Smooth muscle cell (in vitro differentiated cells): ENCODE measurements around the gene PRAMEF18. TPM values are rescaled to one million over a fixed set of nuclear protein-coding genes. Genes with fewer than 3 reads are reported as not detected.
"Not testable (repeated sequence)": the region's sequence is repeated elsewhere in the genome, so short reads cannot be mapped to it uniquely, and the experiment has no call there.

Source experiments
- DNase-seq: peaks from one replicate; lab custom pipeline; 2025; ENCODE audit not compliant: unreplicated experiment; lab: John Stamatoyannopoulos, UW
- H2AFZ ChIP-seq: fragments of 200-600 bp; sonication (generic); 2 replicates; pipeline ENCODE4 v1.6.0; 2016; ENCODE audit warnings: antibody characterized with exemption, low read depth, mild to moderate bottlenecking
- H3F3A ChIP-seq: fragments of 200-600 bp; sonication (generic); 2 replicates; pipeline ENCODE4 v1.6.0; 2017; ENCODE audit warnings: antibody characterized with exemption, low read depth
- H3K27ac ChIP-seq: fragments of 200-600 bp; sonication (generic); 2 replicates; pipeline ENCODE4 v1.5.1; 2016; ENCODE audit warnings: low read depth, mild to moderate bottlenecking
- H3K27me3 ChIP-seq: fragments of 200-600 bp; sonication (generic); 2 replicates; pipeline ENCODE4 v1.6.1; 2016; ENCODE audit warnings: low read depth, mild to moderate bottlenecking
- H3K36me3 ChIP-seq: fragments of 200-600 bp; sonication (generic); 2 replicates; pipeline ENCODE4 v1.5.1; 2016; ENCODE audit warnings: low read depth
- H3K4me1 ChIP-seq: fragments of 200-600 bp; sonication (generic); 2 replicates; pipeline ENCODE4 v1.5.1; 2016; ENCODE audit warnings: low read depth
- H3K4me2 ChIP-seq: fragments of 200-600 bp; sonication (generic); 2 replicates; pipeline ENCODE4 v1.6.0; 2016; ENCODE audit warnings: mild to moderate bottlenecking
- H3K4me3 ChIP-seq: fragments of 200-600 bp; sonication (generic); 2 replicates; pipeline ENCODE4 v1.5.1; 2016; ENCODE audit warnings: mild to moderate bottlenecking
- H3K79me2 ChIP-seq: fragments of 200-600 bp; sonication (generic); 2 replicates; pipeline ENCODE4 v1.6.0; 2016; ENCODE audit warnings: low read depth, mild to moderate bottlenecking
- H3K9ac ChIP-seq: fragments of 200-600 bp; sonication (generic); 2 replicates; pipeline ENCODE4 v1.6.0; 2016; ENCODE audit warnings: low read depth
- H3K9me3 ChIP-seq: fragments of 200-600 bp; sonication (generic); replicated peaks from 2 replicates; pipeline ENCODE4 v1.5.1; 2016; ENCODE audit warnings: low read depth
- H4K20me1 ChIP-seq: fragments of 200-600 bp; sonication (generic); 2 replicates; pipeline ENCODE4 v1.6.0; 2016; ENCODE audit warnings: low read depth
- WGBS: methylation state at CpG from one replicate; pipeline ENCODE4 v1.1.7; 2016; ENCODE audit warnings: low lambda C conversion rate; 5-methylcytosine and 5-hydroxymethylcytosine counted together
- polyA plus RNA-seq: library from polyadenylated mRNA; unstranded; fragments of >200 nt; fragmentation: Nextera tagmentation; extraction: Ambion mirVana; gene quantifications from 2 replicates; pipeline ENCODE4 v1.2.1, GENCODE V29; 2016
- total RNA-seq: library from RNA; depleted of rRNA; stranded (reverse); fragments of >200 nt; gene quantifications from 2 replicates; pipeline ENCODE4 v1.2.3, GENCODE V29; 2014

PRAMEF18 gene, protein sequence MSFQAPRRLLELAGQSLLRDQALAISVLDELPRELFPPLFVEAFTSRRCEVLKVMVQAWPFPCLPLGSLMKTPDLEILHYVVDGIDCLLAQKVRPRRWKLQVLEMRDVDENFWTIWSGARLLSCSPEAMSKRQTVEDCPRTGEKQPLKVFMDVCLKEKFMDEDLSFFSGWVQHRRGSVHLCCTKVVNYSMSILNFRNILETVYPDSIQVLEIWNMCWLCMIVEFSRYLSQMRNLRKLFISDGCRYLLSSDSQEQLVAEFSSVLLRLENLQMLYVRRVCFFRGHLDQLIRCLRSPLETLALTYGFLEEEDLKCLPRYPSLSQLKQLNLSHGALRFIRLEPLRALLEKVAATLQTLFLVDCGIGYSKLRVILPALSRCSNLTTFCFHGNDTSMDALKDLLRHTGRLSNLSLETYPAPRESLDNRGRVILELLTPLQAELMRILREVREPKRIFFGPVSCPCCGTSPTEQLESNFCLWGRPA
- total RNA-seq (not detected in 2 replicates), polyA plus RNA-seq (not detected in 2 replicates)

GRCh38 chr1:13225675-13226204 lies at the start of gene PRAMEF18:
Gene PRAMEF18 (minus strand): TSS chr1:13226154. CDS start chr1:13226106, 48 bp downstream.
- H3K79me2 ChIP-seq, H3K27ac ChIP-seq, H3K4me3 ChIP-seq, H2AFZ ChIP-seq, H3K36me3 ChIP-seq, H3K4me2 ChIP-seq, H3K4me1 ChIP-seq, H3K27me3 ChIP-seq, DNase-seq, H3K9ac ChIP-seq, H3F3A ChIP-seq, H4K20me1 ChIP-seq: not testable (repeated sequence)
- H3K9me3 ChIP-seq, result peaks cover 12% of the 10 kb centered on the region
- WGBS, result 62% methylated on average over 9 of the region's 9 CpGs

- not testable (repeated sequence) for H3K4me2 ChIP-seq, H4K20me1 ChIP-seq, H3K27ac ChIP-seq, H3K27me3 ChIP-seq, DNase-seq, H3K9ac ChIP-seq, H2AFZ ChIP-seq, H3F3A ChIP-seq, H3K4me3 ChIP-seq, H3K4me1 ChIP-seq, H3K9me3 ChIP-seq, H3K36me3 ChIP-seq, H3K79me2 ChIP-seq
- WGBS, result 72% methylated on average over 2 of the region's 3 CpGs
Measured at GRCh38 chr1:13265124-13265523, 39.2 kb upstream of the PRAMEF18 start.

DNA sequence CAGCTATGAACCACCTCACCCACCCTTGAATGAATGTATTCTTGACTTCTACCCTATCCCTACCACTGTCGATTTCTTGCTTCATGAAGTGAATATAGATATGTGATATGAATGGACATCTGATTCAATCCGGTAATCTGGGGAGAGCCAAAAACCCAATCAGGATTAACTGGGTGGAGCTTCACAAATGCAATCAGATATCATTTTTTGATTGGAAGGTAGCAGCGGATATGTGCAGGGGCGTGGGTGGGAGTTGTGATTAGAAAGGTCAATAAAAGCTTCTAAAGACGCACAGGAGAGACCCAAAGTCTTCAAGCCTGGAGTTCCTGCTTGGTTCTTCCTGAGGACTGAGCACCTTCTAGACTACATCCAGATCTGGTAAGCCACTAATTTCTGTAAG lies 27.9 kb upstream of the PRAMEF18 start, which contains the start of gene PRAMEF5:
Gene PRAMEF5, plus strand, starts transcription at position 301 of the 400 bp plus-strand sequence. CDS start 5,071 bp downstream, outside the sequence.
- not testable (repeated sequence) for H3K79me2 ChIP-seq, H4K20me1 ChIP-seq, H2AFZ ChIP-seq, H3F3A ChIP-seq, H3K27ac ChIP-seq, H3K36me3 ChIP-seq, H3K4me1 ChIP-seq, H3K4me3 ChIP-seq, DNase-seq, H3K9ac ChIP-seq, H3K9me3 ChIP-seq, H3K27me3 ChIP-seq, H3K4me2 ChIP-seq
- WGBS, result 73% methylated on average over 2 of the region's 5 CpGs

DNA sequence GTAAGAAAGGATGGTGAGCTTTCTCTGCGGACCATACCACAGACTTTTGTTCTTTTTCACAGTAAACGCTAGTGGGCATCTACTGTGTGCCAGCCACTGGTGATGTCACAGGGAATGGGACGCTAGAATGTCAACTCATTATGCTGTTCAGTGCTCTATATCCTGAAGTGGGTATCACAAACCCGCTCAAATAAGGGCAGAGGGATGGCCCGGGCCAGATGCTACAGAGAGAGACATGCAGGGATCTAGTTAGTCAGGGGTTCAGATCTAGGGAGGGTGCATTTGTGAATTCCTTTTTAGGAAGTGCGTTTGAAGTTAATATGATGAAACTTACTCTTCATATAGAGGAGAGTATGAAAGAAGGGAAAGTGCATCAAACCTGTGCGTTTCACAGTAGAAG lies 21.2 kb upstream of the PRAMEF18 start:
- not testable (repeated sequence) for H3K9ac ChIP-seq, H3K4me1 ChIP-seq, H4K20me1 ChIP-seq, H3F3A ChIP-seq, H2AFZ ChIP-seq, H3K4me2 ChIP-seq, H3K36me3 ChIP-seq, DNase-seq, H3K79me2 ChIP-seq, H3K4me3 ChIP-seq, H3K27ac ChIP-seq, H3K27me3 ChIP-seq
- 52% methylated on average over 7 of the region's 7 CpGs for WGBS
- peaks cover 14% of the 10 kb centered on the region for H3K9me3 ChIP-seq

GRCh38 chr1:13246554-13246871 lies 20.6 kb upstream of the PRAMEF18 start:
- not testable (repeated sequence) for H3K4me3 ChIP-seq, H3K9ac ChIP-seq, H3K36me3 ChIP-seq, H4K20me1 ChIP-seq, H3K4me2 ChIP-seq, H3K4me1 ChIP-seq, H3F3A ChIP-seq, H3K79me2 ChIP-seq, DNase-seq, H3K27me3 ChIP-seq, H3K27ac ChIP-seq, H2AFZ ChIP-seq
- WGBS, result 66% methylated on average over 2 of the region's 2 CpGs
- H3K9me3 ChIP-seq, result peaks cover 14% of the 10 kb centered on the region

DNA sequence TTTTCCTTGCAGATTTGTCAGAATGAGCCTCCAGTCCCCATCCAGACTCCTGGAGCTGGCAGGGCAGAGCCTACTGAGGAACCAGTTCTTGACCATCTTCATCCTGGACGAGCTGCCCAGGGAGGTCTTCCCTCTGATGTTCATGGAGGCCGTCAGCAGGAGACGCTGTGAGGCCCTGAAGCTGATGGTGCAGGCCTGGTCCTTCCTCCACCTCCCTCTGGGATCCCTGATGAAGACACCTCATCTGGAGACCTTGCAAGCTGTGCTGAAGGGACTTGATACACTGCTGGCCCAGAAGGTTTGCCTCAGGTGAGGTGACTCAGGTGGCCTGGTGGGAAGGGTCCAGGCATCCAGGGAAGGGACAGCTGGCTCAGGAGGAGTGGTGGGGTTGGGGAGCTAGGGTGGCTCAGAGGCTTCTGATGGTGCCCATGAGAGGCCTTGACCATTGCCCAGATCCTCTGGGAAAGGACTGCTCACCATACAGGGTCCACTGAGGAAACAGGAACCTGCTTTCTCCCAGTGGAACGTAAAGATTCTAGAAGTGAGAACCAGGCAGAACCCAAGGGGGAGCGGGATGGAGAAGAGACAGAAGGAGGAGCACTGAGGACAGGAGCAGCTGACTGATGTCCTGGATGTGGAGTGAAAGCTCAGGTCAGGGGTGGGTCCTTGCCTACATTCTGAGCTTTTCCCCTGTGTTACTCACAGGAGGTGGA lies 20.0 kb upstream of the PRAMEF18 start:
- H3K27ac ChIP-seq, H3K4me1 ChIP-seq, H3K9ac ChIP-seq, H4K20me1 ChIP-seq, H3K79me2 ChIP-seq, H3K4me3 ChIP-seq, H3K4me2 ChIP-seq, DNase-seq, H3K27me3 ChIP-seq, H2AFZ ChIP-seq, H3F3A ChIP-seq, H3K36me3 ChIP-seq: not testable (repeated sequence)
- 65% methylated on average over 5 of the region's 5 CpGs for WGBS
- H3K9me3 ChIP-seq, result peaks cover 14% of the 10 kb centered on the region

DNA sequence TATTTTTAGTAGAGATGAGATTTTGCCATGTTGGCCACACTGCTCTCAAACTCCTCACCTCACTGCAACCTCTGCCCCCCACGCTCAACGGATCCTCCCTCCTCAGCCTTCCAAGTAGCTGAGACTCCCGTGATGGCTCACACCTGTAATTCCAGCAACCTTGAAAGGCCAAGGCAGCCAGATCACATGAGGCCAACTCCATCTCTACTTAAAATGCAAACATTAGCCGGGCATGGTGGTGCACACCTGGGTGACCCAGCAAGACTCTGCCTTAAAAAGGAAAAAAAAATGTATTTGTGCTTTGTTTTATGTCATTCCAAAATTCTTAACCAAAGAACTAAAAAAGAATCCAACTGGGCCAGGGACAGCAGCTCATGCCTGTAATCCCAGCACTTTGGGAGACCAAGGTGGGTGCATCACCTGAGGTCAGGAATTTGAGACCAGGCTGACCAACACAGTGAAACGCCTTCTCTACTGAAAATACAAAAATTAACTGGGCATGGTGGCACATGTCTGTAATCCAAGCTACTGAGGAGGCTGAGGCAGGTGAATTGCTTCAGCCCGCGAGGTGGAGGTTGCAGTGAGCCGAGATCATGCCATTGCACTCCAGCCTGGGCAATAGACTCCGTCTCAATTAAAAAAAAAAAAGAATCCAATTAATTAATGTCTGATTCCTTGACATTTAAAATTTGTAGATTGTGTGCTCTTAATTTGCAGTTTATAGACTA lies 17.7 kb upstream of the PRAMEF18 start:
- H4K20me1 ChIP-seq, H3K27ac ChIP-seq, H3F3A ChIP-seq, H3K4me1 ChIP-seq, H3K4me2 ChIP-seq, H3K9ac ChIP-seq, H3K4me3 ChIP-seq, H2AFZ ChIP-seq, H3K79me2 ChIP-seq, DNase-seq, H3K27me3 ChIP-seq, H3K36me3 ChIP-seq: not testable (repeated sequence)
- 72% methylated on average over 9 of the region's 9 CpGs for WGBS
- H3K9me3 ChIP-seq, result peaks cover 18% of the 10 kb centered on the region

DNA sequence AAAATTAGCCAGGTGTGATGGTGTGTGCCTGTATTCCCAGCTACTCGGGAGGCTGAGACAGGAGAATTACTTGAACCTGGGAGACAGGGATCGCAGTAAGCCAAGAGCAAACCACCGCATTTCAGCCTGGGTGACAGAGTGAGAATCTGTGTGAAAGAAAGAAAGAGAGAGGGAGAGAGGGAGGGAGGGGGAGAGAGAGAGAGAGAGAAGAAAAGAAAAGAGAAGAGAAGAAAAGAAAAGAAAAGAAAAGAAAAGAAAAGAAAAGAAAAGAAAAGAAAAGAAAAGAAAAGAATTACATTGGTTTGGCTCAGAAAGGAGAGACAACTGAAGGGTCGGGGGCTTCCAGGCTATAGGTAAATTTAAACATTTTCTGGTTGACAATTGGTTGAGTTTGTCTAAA lies 13.7 kb upstream of the PRAMEF18 start:
- not testable (repeated sequence) for H3K36me3 ChIP-seq, H4K20me1 ChIP-seq, DNase-seq, H3F3A ChIP-seq, H3K9me3 ChIP-seq, H3K4me2 ChIP-seq, H3K9ac ChIP-seq, H3K27me3 ChIP-seq, H3K79me2 ChIP-seq, H3K27ac ChIP-seq, H3K4me3 ChIP-seq, H3K4me1 ChIP-seq, H2AFZ ChIP-seq
- 83% methylated on average over 4 of the region's 4 CpGs for WGBS
